GM23248 (cell line): ENCODE data around the gene PPP1CC. TPM values are rescaled to one million over a fixed set of nuclear protein-coding genes. Genes with fewer than 3 reads are reported as not detected.

ENCODE experiments used
- DNase-seq: peaks from one replicate; pipeline ENCODE4 v3.0.0-alpha.2; 2015
- H2AFZ ChIP-seq: fragments of 200-600 bp; sonication (generic); 2 replicates; pipeline ENCODE4 v1.6.1; 2016; ENCODE audit warnings: antibody characterized with exemption
- H3F3A ChIP-seq: fragments of 200-600 bp; sonication (generic); 2 replicates; pipeline ENCODE4 v1.6.1; 2016; ENCODE audit warnings: mild to moderate bottlenecking, antibody characterized with exemption, mixed run types; ENCODE audit not compliant: insufficient read depth
- H3K27ac ChIP-seq: fragments of 200-600 bp; sonication (generic); 2 replicates; pipeline ENCODE4 v1.5.1; 2016; ENCODE audit warnings: mild to moderate bottlenecking
- H3K27me3 ChIP-seq: fragments of 200-600 bp; sonication (generic); replicated peaks from 2 replicates; pipeline ENCODE4 v1.6.1; 2016; ENCODE audit warnings: mild to moderate bottlenecking; ENCODE audit not compliant: insufficient read depth
- H3K36me3 ChIP-seq: fragments of 200-600 bp; sonication (generic); 2 replicates; pipeline ENCODE4 v1.6.1; 2016; ENCODE audit warnings: low read depth, mild to moderate bottlenecking
- H3K4me1 ChIP-seq: fragments of 200-600 bp; sonication (generic); 2 replicates; pipeline ENCODE4 v1.6.1; 2016; ENCODE audit warnings: mild to moderate bottlenecking; ENCODE audit not compliant: insufficient read depth
- H3K4me2 ChIP-seq: fragments of 200-600 bp; sonication (generic); one replicate; pipeline ENCODE4 v1.6.1; 2016; ENCODE audit warnings: mild to moderate bottlenecking; ENCODE audit not compliant: unreplicated experiment
- H3K4me3 ChIP-seq: fragments of 200-600 bp; sonication (generic); 2 replicates; pipeline ENCODE4 v1.5.1; 2016; ENCODE audit warnings: mild to moderate bottlenecking
- H3K79me2 ChIP-seq: fragments of 200-600 bp; sonication (generic); 2 replicates; pipeline ENCODE4 v1.6.1; 2016; ENCODE audit warnings: mild to moderate bottlenecking; ENCODE audit not compliant: insufficient read depth
- H3K9ac ChIP-seq: fragments of 200-600 bp; sonication (generic); 2 replicates; pipeline ENCODE4 v1.6.1; 2016; ENCODE audit warnings: mild to moderate bottlenecking
- H3K9me2 ChIP-seq: fragments of 200-600 bp; sonication (generic); 2 replicates; pipeline ENCODE4 v1.6.1; 2016; ENCODE audit warnings: mixed run types, mild to moderate bottlenecking, moderate library complexity; ENCODE audit not compliant: insufficient read depth
- H3K9me3 ChIP-seq: fragments of 200-600 bp; sonication (generic); one replicate; pipeline ENCODE4 v1.6.1; 2017; ENCODE audit warnings: low read depth
- H4K20me1 ChIP-seq: fragments of 200-600 bp; sonication (generic); 2 replicates; pipeline ENCODE4 v1.6.0; 2016; ENCODE audit not compliant: insufficient read depth
- EZH2 ChIP-seq: fragments of 200-600 bp; sonication (generic); IDR thresholded peaks from 2 replicates; pipeline ENCODE4 v1.6.1; 2018; ENCODE audit warnings: antibody characterized with exemption, mild to moderate bottlenecking; ENCODE audit not compliant: insufficient read depth, poor library complexity, severe bottlenecking
- EZH2phosphoT487 ChIP-seq: fragments of 200-600 bp; sonication (generic); IDR thresholded peaks from 2 replicates; pipeline ENCODE4 v1.6.1; 2018; ENCODE audit warnings: antibody characterized with exemption, moderate library complexity, mild to moderate bottlenecking, low read depth; ENCODE audit not compliant: insufficient read depth
- WGBS, 2 experiments: methylation state at CpG; one replicate each; pipeline ENCODE4 v1.1.6; 2015 to 2017; ENCODE audit warnings: low lambda C conversion rate in 2 of 2, low coverage in 1 of 2; ENCODE audit errors: missing lambda C conversion rate in 2 of 2; 5-methylcytosine and 5-hydroxymethylcytosine counted together
- in situ Hi-C: fragments of 300-500 bp; cut with MboI; formaldehyde crosslinking; loops from 2 replicates; pipeline ENCODE4 v1.15.0; 2020
- polyA plus RNA-seq: library from polyadenylated mRNA; unstranded; fragments of >200 nt; fragmentation: Nextera tagmentation; extraction: Ambion mirVana; gene quantifications from 2 replicates; pipeline ENCODE4 v1.2.1, GENCODE V29; 2016
- total RNA-seq: library from RNA; depleted of rRNA; stranded (reverse); fragments of >200 nt; shearing (Covaris generic); gene quantifications from 2 replicates; pipeline ENCODE4 v1.2.3, GENCODE V29; 2014

The PPP1CC gene
- total and polyA plus RNA-seq, 2 experiments from 2014 or later: 37.4 to 110 TPM

GRCh38 chr12:110694330-110694901, 48.3 kb downstream of the PPP1CC start:
- Histone ChIP-seq H3K4me2 (no peak overlapping the region), H3K9me2 (no peaks in the 10 kb centered on the region), H3K9me3 (no peaks in the 10 kb centered on the region), H3K36me3 (no peaks in the 10 kb centered on the region), H3K4me1 (no peaks in the 10 kb centered on the region; the same call in 1 of the 2 replicates), H2AFZ (no peak overlapping the region), H3K79me2 (no peaks in the 10 kb centered on the region), H3K9ac (no peak overlapping the region), H4K20me1 (no peaks in the 10 kb centered on the region), H3K4me3 (no peak overlapping the region), H3F3A (no peaks in the 10 kb centered on the region), H3K27ac (no peak overlapping the region), H3K27me3 (no peaks in the 10 kb centered on the region)
- WGBS, 2 experiments: 77% methylated on average over 12 of the region's 12 CpGs
- in situ Hi-C loops: no loop called here
- TF ChIP-seq EZH2phosphoT487 (no peak), EZH2 (no peak)
- no peak for DNase-seq

GRCh38 chr12:110693731-110694130, 49.0 kb downstream of the PPP1CC start:
- TF ChIP-seq EZH2 (no peak), EZH2phosphoT487 (no peak)
- no peaks in the 10 kb centered on the region for H3K36me3 ChIP-seq
- H3K27me3 ChIP-seq: no peaks in the 10 kb centered on the region
- H3F3A ChIP-seq: no peaks in the 10 kb centered on the region
- H3K9me3 ChIP-seq: no peaks in the 10 kb centered on the region
- H3K27ac ChIP-seq: no peak overlapping the region
- H3K9me2 ChIP-seq: no peaks in the 10 kb centered on the region
- DNase-seq: no peak
- no peaks in the 10 kb centered on the region for H4K20me1 ChIP-seq
- WGBS, 2 experiments: 67 to 68% methylated on average over 7 of the region's 7 CpGs
- H3K4me2 ChIP-seq: no peak overlapping the region
- no peak overlapping the region for H3K9ac ChIP-seq
- in situ Hi-C loops: no loop called here
- no peaks in the 10 kb centered on the region for H3K79me2 ChIP-seq
- no peaks in the 10 kb centered on the region; the same call in 1 of the 2 replicates for H3K4me1 ChIP-seq
- no peak overlapping the region for H2AFZ ChIP-seq
- no peak overlapping the region for H3K4me3 ChIP-seq

GRCh38 chr12:110690127-110690430, 52.6 kb downstream of the PPP1CC start:
- H3K9me2 ChIP-seq: no peaks in the 10 kb centered on the region
- no peaks in the 10 kb centered on the region for H3K4me1 ChIP-seq
- TF ChIP-seq EZH2 (no peak), EZH2phosphoT487 (no peak)
- in situ Hi-C loops: no loop called here
- H3K27me3 ChIP-seq: no peaks in the 10 kb centered on the region; the same call in none of the 2 replicates
- WGBS, 2 experiments: 62 to 71% methylated on average over 4 of the region's 4 CpGs
- no peak overlapping the region for H3K4me2 ChIP-seq
- DNase-seq: no peak
- peak overlapping the region; percentile 78; the same call in 1 of the 2 replicates for H2AFZ ChIP-seq
- H3K9me3 ChIP-seq: no peaks in the 10 kb centered on the region
- H3F3A ChIP-seq: no peaks in the 10 kb centered on the region
- H3K4me3 ChIP-seq: no peak overlapping the region
- no peaks in the 10 kb centered on the region for H3K79me2 ChIP-seq
- no peak overlapping the region for H3K27ac ChIP-seq
- H3K9ac ChIP-seq: no peak overlapping the region
- H4K20me1 ChIP-seq: no peaks in the 10 kb centered on the region
- H3K36me3 ChIP-seq: no peaks in the 10 kb centered on the region

GRCh38 chr12:110689281-110690126, 53.2 kb downstream of the PPP1CC start:
- Histone ChIP-seq H3K9ac (peak overlapping the region; percentile 52), H3K4me2 (peak overlapping the region; percentile 58), H2AFZ (peak overlapping the region; percentile 78), H3K79me2 (no peaks in the 10 kb centered on the region), H3K36me3 (no peaks in the 10 kb centered on the region), H3K4me1 (no peaks in the 10 kb centered on the region), H3K27me3 (no peaks in the 10 kb centered on the region; the same call in none of the 2 replicates), H3K27ac (no peak overlapping the region), H3F3A (no peaks in the 10 kb centered on the region), H3K9me3 (no peaks in the 10 kb centered on the region), H3K4me3 (peak overlapping the region; percentile 67), H3K9me2 (no peaks in the 10 kb centered on the region), H4K20me1 (no peaks in the 10 kb centered on the region)
- TF ChIP-seq EZH2: no peak
- no peak for TF ChIP-seq EZH2phosphoT487
- DNase-seq: peak; percentile 50
- in situ Hi-C loops: no loop called here
- 9 to 10% methylated on average over 25 to 38 of the region's 38 CpGs for WGBS, 2 experiments
